ACC112 (cell line): Measurements from ENCODE around the gene ADGRD1.
"Not testable (repeated sequence)": the region's sequence is repeated elsewhere in the genome, so short reads cannot be mapped to it uniquely, and the experiment has no call there.

ENCODE experiments used
- H2AFZ ChIP-seq: fragments of 200-600 bp; sonication (generic); one replicate; pipeline ENCODE4 v1.6.0; 2017; ENCODE audit warnings: antibody characterized with exemption, low read length; ENCODE audit not compliant: unreplicated experiment
- H3K27ac ChIP-seq: fragments of 200-600 bp; sonication (generic); 2 replicates; pipeline ENCODE4 v1.5.1; 2014; ENCODE audit warnings: low read depth, mild to moderate bottlenecking, antibody characterized with exemption, low read length, moderate library complexity
- H3K27me3 ChIP-seq: fragments of 200-600 bp; sonication (generic); 2 replicates; pipeline ENCODE4 v1.6.1; 2014; ENCODE audit warnings: mild to moderate bottlenecking, antibody characterized with exemption, low read length, moderate library complexity, mixed read lengths; ENCODE audit not compliant: insufficient read depth
- H3K36me3 ChIP-seq: fragments of 200-600 bp; sonication (generic); 2 replicates; pipeline ENCODE4 v1.6.1; 2016; ENCODE audit warnings: mild to moderate bottlenecking, antibody characterized with exemption, low read length, moderate library complexity, mixed read lengths; ENCODE audit not compliant: insufficient read depth
- H3K4me1 ChIP-seq: fragments of 200-600 bp; sonication (generic); one replicate; pipeline ENCODE4 v1.6.1; 2016; ENCODE audit warnings: low read length, mixed read lengths; ENCODE audit not compliant: insufficient read depth, unreplicated experiment, control insufficient read depth
- H3K4me3 ChIP-seq: fragments of 200-600 bp; sonication (generic); 2 replicates; pipeline ENCODE4 v1.5.1; 2014; ENCODE audit warnings: mild to moderate bottlenecking, low read depth, low read length
- H3K79me2 ChIP-seq: fragments of 200-600 bp; sonication (generic); one replicate; pipeline ENCODE4 v1.6.0; 2016; ENCODE audit warnings: low read length; ENCODE audit not compliant: control insufficient read depth, unreplicated experiment, insufficient read depth

Gene ADGRD1

GRCh38 chr12:130953771-130954543 is at the start of gene ADGRD1:
Gene ADGRD1, plus strand, starts transcription at chr12:130953907. Its CDS starts 559 bp downstream, at chr12:130954466.
- Histone ChIP-seq H3K4me3 (peak within 1 kb of the TSS; percentile 64), H3K4me1 (no peaks in the 10 kb centered on the region), H2AFZ (no peak within 1 kb of the TSS)

DNA sequence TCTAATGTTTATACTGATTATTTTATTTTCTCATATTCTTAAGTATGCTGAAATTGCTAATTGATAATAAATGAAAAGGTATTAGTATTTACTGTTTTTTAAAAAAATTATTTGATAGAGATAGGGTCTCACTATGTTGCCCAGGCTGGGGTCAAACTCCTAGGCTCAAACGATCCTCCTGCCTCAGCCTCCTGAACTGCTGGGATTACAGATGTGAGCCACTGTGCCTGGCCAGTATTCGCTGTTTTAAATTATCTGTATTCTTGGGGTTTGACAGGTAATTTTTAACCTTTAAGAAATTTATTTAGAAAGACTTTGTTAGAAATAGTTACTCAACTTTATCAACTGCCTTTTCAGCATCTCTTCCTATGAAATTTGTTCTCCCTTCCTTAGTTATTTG is 49.6 kb upstream of the ADGRD1 start:
- Histone ChIP-seq H3K36me3 (no peaks in the 10 kb centered on the region), H3K4me3 (no peak overlapping the region), H3K27ac (no peak overlapping the region), H2AFZ (no peak overlapping the region), H3K79me2 (no peaks in the 10 kb centered on the region), H3K4me1 (no peaks in the 10 kb centered on the region), H3K27me3 (no peaks in the 10 kb centered on the region)

More at GRCh38 chr12:130953771-130954543, at the start of gene ADGRD1:
- Histone ChIP-seq H3K27me3 (peaks cover 7% of the 10 kb centered on the region; the same call in 1 of the 2 replicates), H3K27ac (no peak within 1 kb of the TSS), H3K36me3 (no peaks in the 10 kb centered on the region), H3K79me2 (no peaks in the 10 kb centered on the region)

- H3K36me3 ChIP-seq, H2AFZ ChIP-seq, H3K27ac ChIP-seq, H3K79me2 ChIP-seq, H3K4me3 ChIP-seq, H3K27me3 ChIP-seq, H3K4me1 ChIP-seq: not testable (repeated sequence)
Measured at GRCh38 chr12:130904936-130905455, 48.7 kb upstream of the ADGRD1 start.

DNA sequence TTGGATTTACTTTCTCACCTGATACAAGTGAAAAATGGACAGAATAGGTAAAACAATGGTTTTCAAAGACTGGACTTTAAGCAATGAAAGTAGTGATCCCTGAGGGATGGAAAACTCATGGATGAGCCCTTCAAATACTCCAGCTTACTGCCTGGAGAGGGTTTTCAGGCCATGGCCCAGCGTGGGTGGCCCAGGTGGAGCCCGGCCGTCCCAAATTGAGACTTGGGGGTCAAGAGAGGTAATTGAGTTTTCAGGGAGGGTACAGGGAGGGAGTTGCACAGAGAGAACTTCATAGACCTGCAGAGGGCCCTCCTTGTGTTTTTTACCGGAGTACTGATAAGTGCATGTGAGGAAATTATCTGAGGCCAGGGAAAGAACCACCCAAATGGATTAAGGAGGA is 44.6 kb upstream of the ADGRD1 start:
- Histone ChIP-seq H3K4me1 (no peaks in the 10 kb centered on the region), H3K27ac (no peak overlapping the region), H3K4me3 (no peak overlapping the region), H3K36me3 (no peaks in the 10 kb centered on the region), H3K27me3 (no peaks in the 10 kb centered on the region; the same call in 1 of the 2 replicates), H2AFZ (no peak overlapping the region), H3K79me2 (no peaks in the 10 kb centered on the region)

DNA sequence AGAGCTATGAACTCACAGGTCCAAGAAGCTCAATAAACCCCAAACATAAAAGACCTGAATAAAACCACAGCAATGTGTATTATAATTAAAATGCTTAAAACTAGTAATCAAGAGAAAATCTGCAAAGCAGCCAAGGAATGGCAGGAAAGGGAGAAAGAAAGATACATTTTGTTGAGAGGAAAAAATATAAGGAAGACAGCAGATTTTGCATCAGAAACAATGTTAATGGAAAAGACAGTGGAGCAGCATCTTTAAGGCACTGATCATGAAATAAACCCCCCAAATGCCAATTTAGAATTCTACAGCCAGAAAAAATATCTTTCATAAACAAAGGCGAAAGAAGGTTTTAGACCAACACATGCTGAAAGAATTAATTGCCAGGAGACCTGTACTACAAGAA is 42.5 kb upstream of the ADGRD1 start:
- H3K79me2 ChIP-seq: no peaks in the 10 kb centered on the region
- H3K36me3 ChIP-seq: no peaks in the 10 kb centered on the region
- H2AFZ ChIP-seq: no peak overlapping the region
- H3K27ac ChIP-seq: no peak overlapping the region
- no peaks in the 10 kb centered on the region for H3K4me1 ChIP-seq
- H3K27me3 ChIP-seq: peaks cover 6% of the 10 kb centered on the region
- no peak overlapping the region for H3K4me3 ChIP-seq

- Histone ChIP-seq H3K4me3 (no peak overlapping the region), H3K36me3 (no peaks in the 10 kb centered on the region), H3K79me2 (no peaks in the 10 kb centered on the region), H2AFZ (no peak overlapping the region), H3K4me1 (no peaks in the 10 kb centered on the region), H3K27ac (no peak overlapping the region), H3K27me3 (peaks cover 11% of the 10 kb centered on the region)
Measured at GRCh38 chr12:130911933-130912332, 41.8 kb upstream of the ADGRD1 start.

- Histone ChIP-seq H2AFZ (peak overlapping the region; percentile 64), H3K4me3 (peak overlapping the region; percentile 67)
Measured at GRCh38 chr12:130916241-130916911, 37.3 kb upstream of the ADGRD1 start.

GRCh38 chr12:130917607-130918006 is 36.1 kb upstream of the ADGRD1 start:
- no peak overlapping the region for H3K27ac ChIP-seq

More at GRCh38 chr12:130916241-130916911, 37.3 kb upstream of the ADGRD1 start:
- Histone ChIP-seq H3K4me1 (peaks cover 7% of the 10 kb centered on the region), H3K27me3 (peaks cover 14% of the 10 kb centered on the region), H3K79me2 (no peaks in the 10 kb centered on the region), H3K27ac (no peak overlapping the region), H3K36me3 (no peaks in the 10 kb centered on the region)

GRCh38 chr12:130919086-130919485 is 34.6 kb upstream of the ADGRD1 start:
- Histone ChIP-seq H3K4me3 (no peak overlapping the region), H3K27me3 (peaks cover 14% of the 10 kb centered on the region), H3K36me3 (no peaks in the 10 kb centered on the region), H2AFZ (no peak overlapping the region), H3K79me2 (no peaks in the 10 kb centered on the region), H3K27ac (no peak overlapping the region), H3K4me1 (peaks cover 7% of the 10 kb centered on the region)

More at GRCh38 chr12:130917607-130918006, 36.1 kb upstream of the ADGRD1 start:
- Histone ChIP-seq H3K4me3 (no peak overlapping the region), H3K27me3 (peaks cover 14% of the 10 kb centered on the region), H3K79me2 (no peaks in the 10 kb centered on the region), H3K36me3 (no peaks in the 10 kb centered on the region), H3K4me1 (peaks cover 7% of the 10 kb centered on the region), H2AFZ (no peak overlapping the region)

DNA sequence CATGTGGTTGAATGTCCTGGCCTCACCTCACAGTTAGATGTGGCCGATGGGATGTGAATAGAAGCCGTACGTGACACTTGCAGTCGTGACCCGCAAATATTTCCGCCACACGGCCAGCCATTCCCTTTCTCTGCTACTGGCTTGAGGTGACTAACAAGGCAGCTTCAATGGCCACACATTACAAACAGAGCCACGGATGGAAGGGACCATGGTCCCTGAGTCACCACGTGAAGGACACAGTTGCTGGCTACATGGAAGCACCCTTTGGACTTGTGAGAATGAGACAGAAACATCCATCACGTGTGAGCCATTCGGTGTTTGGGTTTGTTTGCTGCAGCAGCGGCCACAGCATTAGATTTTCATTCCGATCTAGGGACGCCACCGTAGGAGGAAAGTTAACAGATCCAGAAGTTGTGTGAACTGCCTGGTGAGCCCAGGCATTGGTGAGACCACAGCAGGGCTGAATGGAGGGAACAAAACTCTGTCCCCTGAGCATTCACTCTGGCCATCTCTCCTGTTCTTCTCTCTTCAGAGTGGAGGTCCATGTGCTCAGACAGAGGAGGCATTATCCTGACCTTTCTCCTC is 33.5 kb upstream of the ADGRD1 start:
- Histone ChIP-seq H3K36me3 (no peaks in the 10 kb centered on the region), H3K4me1 (peaks cover 7% of the 10 kb centered on the region), H2AFZ (no peak overlapping the region), H3K27me3 (peaks cover 9% of the 10 kb centered on the region), H3K4me3 (no peak overlapping the region), H3K27ac (no peak overlapping the region), H3K79me2 (no peaks in the 10 kb centered on the region)
